ENCODE measurements around the gene RPS4Y2.

- no peak for TF ChIP-seq CTCF (IDR thresholded peaks at IDR 0.05 in 4 of 5, conservative IDR thresholded peaks at IDR 0.05 in 1 of 5)
- no peak for TF ChIP-seq POLR2A (IDR thresholded peaks at IDR 0.05)
These were observed at the start of gene RPS4Y2 for GRCh38 chrY:20755808-20756207.
